ENCODE measurements around the gene EFNB2. TPM values are rescaled to one million over a fixed set of nuclear protein-coding genes. Genes with fewer than 3 reads are reported as not detected.

The EFNB2 gene
- total and polyA plus RNA-seq, 2 of the 13 experiments (the other 11 are each of a cell fraction or from before 2014, with no cell fraction given): 0.11 to 0.20 TPM

DNA sequence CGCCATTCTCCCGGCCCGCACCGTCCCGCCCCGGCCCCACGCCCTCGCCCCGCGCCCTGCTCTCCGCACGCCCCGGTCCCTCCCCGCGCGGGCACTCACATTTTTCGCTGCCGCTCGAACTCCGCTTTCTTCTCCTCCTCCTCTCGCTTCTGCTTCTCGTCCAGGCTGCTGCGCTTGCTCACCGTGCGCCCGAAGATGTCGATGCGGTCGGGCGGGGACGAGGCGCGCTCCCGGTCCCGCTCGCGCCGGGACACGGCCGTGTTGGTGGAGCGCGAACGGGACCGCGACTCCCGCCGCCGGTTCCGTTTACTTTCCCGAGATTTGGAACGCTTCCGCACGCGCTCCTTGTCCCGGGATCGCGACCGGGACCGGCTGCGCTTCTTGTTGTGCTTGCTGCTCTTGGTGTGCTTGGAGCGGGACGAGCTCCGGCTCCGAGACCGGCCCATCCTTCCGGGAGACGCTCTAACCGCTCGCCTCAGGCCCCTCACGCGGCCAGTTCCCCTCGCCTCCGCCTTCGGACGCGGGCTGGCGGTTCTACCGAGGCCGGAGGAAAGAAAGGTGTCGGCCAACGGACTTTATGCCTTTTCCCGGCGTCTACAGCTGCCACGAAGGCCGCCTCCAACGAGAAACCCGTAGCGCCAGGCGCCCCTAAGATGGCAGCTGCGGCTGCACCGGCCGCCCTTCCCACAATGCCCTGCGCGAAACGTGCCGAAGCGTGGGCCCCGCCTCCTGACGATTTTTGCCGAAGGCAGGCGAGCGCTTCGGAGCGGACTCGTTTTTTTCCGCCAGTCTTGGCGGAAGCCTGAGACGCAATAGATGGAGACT lies 32.2 kb upstream of the EFNB2 start, which contains the start of gene ARGLU1 (continued):
- TF ChIP-seq, protein P1, sequence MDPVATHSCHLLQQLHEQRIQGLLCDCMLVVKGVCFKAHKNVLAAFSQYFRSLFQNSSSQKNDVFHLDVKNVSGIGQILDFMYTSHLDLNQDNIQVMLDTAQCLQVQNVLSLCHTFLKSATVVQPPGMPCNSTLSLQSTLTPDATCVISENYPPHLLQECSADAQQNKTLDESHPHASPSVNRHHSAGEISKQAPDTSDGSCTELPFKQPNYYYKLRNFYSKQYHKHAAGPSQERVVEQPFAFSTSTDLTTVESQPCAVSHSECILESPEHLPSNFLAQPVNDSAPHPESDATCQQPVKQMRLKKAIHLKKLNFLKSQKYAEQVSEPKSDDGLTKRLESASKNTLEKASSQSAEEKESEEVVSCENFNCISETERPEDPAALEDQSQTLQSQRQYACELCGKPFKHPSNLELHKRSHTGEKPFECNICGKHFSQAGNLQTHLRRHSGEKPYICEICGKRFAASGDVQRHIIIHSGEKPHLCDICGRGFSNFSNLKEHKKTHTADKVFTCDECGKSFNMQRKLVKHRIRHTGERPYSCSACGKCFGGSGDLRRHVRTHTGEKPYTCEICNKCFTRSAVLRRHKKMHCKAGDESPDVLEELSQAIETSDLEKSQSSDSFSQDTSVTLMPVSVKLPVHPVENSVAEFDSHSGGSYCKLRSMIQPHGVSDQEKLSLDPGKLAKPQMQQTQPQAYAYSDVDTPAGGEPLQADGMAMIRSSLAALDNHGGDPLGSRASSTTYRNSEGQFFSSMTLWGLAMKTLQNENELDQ (CRISPR knock-in tag; IDR thresholded peaks at IDR 0.05; ENCODE audit: borderline replicate concordance): no peak
- no peak for TF ChIP-seq SNRNP70 (IDR thresholded peaks at IDR 0.05; ENCODE audit: low read depth, low read length)
- peak; percentile 61; the same call in 1 of the 2 replicates for TF ChIP-seq TSC22D2 (CRISPR knock-in tag; IDR thresholded peaks at IDR 0.05; ENCODE audit: borderline replicate concordance)
- TF ChIP-seq AGO2 (optimal IDR thresholded peaks at IDR 0.05; ENCODE audit: low read depth, low read length): peak; percentile 88
- TF ChIP-seq ISX (CRISPR knock-in tag; conservative IDR thresholded peaks at IDR 0.05): no peak
- peak; percentile 46 for TF ChIP-seq MXD4 (CRISPR knock-in tag; IDR thresholded peaks at IDR 0.05)
- no peak for TF ChIP-seq ZNF383 (CRISPR knock-in tag; IDR thresholded peaks at IDR 0.05; ENCODE audit: borderline replicate concordance)
- peak; percentile 45; the same call in 1 of the 2 replicates for TF ChIP-seq FOXO1 (CRISPR knock-in tag; IDR thresholded peaks at IDR 0.05)
- TF ChIP-seq ZNF614 (CRISPR knock-in tag; IDR thresholded peaks at IDR 0.05; ENCODE audit: borderline replicate concordance): 0 out of 2 replicates have a peak, but pooled peaks have one; percentile 23
- peak; percentile 82 for TF ChIP-seq GZF1 (CRISPR knock-in tag; IDR thresholded peaks at IDR 0.05)
- TF ChIP-seq CREB3 (CRISPR knock-in tag; IDR thresholded peaks at IDR 0.05): 0 out of 2 replicates have a peak, but pooled peaks have one; percentile 45
- TF ChIP-seq ZNF687 (CRISPR knock-in tag; IDR thresholded peaks at IDR 0.05): peak; percentile 78
- peak; percentile 3; the same call in 1 of the 2 replicates for TF ChIP-seq ZNF703 (CRISPR knock-in tag; IDR thresholded peaks at IDR 0.05; ENCODE audit: borderline replicate concordance)
- TF ChIP-seq PITX1 (CRISPR knock-in tag; IDR thresholded peaks at IDR 0.05): peak; percentile 42; the same call in 1 of the 2 replicates
- peak; percentile 34 for TF ChIP-seq RBM39 (IDR thresholded peaks at IDR 0.05; ENCODE audit: low read depth, low read length, poor library complexity, severe bottlenecking)
- TF ChIP-seq ZNF264 (CRISPR knock-in tag; IDR thresholded peaks at IDR 0.05): 0 out of 2 replicates have a peak, but pooled peaks have one; percentile 13
- TF ChIP-seq ZC3H13 (CRISPR knock-in tag; IDR thresholded peaks at IDR 0.05): peak; percentile 90
- TF ChIP-seq, protein P2, sequence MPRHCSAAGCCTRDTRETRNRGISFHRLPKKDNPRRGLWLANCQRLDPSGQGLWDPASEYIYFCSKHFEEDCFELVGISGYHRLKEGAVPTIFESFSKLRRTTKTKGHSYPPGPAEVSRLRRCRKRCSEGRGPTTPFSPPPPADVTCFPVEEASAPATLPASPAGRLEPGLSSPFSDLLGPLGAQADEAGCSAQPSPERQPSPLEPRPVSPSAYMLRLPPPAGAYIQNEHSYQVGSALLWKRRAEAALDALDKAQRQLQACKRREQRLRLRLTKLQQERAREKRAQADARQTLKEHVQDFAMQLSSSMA (CRISPR knock-in tag; IDR thresholded peaks at IDR 0.05): peak; percentile 98
- TF ChIP-seq CREM (IDR thresholded peaks at IDR 0.05): peak; percentile 42; the same call in 1 of the 2 replicates
- TF ChIP-seq CREM (CRISPR knock-in tag; IDR thresholded peaks at IDR 0.05): no peak
